Measurements from ENCODE around the gene UQCC5. TPM values are rescaled to one million over a fixed set of nuclear protein-coding genes. Genes with fewer than 3 reads are reported as not detected.
"Not testable (repeated sequence)": the region's sequence is repeated elsewhere in the genome, so short reads cannot be mapped to it uniquely, and the experiment has no call there.

UQCC5 gene
- polyA plus RNA-seq, 1 donor from 2014 or later, result 20.5 TPM

DNA sequence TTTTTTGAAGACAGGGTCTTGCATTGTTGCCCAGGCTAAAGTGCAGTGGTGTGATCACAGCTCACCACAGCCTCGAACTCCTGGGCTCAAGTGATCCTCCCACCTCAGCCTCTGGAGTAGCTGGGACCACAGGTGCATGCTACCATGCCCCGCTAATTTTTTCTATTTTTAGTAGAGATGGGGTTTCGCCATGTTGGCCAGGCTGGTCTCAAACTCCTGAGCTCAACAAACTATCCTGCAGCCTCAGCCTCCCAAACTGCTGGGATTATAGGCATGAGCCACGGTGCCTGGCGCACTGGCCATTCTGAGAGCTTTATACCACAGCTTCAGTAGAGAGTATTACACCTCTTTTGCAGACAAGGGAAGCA lies 9.8 kb upstream of the UQCC5 start:
- H3F3A ChIP-seq (ENCODE audit: insufficient read depth, low read length, poor library complexity, severe bottlenecking); H3K9me2 ChIP-seq (ENCODE audit: insufficient read depth, low read length); H3K4me2 ChIP-seq (ENCODE audit: low read length); H3K4me3 ChIP-seq (ENCODE audit: low read length); H2AFZ ChIP-seq (ENCODE audit: low read depth, low read length); H3K9ac ChIP-seq (ENCODE audit: low read length); H3K27ac ChIP-seq (ENCODE audit: low read length); H3K27me3 ChIP-seq (ENCODE audit: insufficient read depth, low read depth, low read length); H4K20me1 ChIP-seq (ENCODE audit: insufficient read depth); H3K9me3 ChIP-seq (ENCODE audit: low read length); H3K36me3 ChIP-seq (ENCODE audit: insufficient read depth, low read length); H3K79me2 ChIP-seq (replicated peaks; ENCODE audit: insufficient read depth, low read length): not testable (repeated sequence)

DNA sequence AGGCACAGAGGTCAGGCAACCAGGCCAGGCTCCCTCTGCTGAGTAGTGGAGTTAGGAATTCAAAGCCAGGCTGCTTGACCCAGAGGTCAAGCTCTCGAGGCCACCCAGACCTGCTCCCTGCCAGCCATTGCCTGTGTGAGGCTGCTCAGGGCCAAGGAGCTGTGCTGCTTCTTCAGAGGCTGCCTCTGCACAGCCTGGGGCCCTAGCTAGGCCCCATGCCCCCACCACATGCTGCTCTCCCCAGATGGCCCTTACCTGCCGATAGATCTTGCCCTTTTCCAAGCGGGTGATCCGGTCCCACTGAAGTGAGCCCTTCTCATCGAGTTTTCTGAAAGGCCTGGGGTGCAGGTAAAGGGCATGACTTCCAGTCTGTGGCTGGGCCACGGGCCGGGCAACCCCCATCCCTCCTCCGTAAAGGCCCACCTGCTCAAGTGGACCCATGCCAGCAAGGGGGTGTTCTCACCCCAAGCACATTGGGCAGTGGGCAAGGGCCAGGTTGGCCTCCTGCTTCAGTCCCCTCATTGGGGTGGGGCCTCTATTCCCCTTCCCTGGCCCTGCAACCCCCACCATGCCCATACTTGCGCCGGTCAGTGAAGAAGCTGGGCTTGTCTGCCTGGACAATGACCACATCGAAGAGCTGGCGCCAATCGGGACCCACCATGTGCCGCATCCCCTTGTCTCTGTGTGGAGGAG lies 9.2 kb upstream of the UQCC5 start:
- no peaks in the 10 kb centered on the region for H3K36me3 ChIP-seq (ENCODE audit: insufficient read depth, low read length)
- H4K20me1 ChIP-seq (ENCODE audit: insufficient read depth), result no peaks in the 10 kb centered on the region
- no peaks in the 10 kb centered on the region for H3K9me2 ChIP-seq (ENCODE audit: insufficient read depth, low read length)

DNA sequence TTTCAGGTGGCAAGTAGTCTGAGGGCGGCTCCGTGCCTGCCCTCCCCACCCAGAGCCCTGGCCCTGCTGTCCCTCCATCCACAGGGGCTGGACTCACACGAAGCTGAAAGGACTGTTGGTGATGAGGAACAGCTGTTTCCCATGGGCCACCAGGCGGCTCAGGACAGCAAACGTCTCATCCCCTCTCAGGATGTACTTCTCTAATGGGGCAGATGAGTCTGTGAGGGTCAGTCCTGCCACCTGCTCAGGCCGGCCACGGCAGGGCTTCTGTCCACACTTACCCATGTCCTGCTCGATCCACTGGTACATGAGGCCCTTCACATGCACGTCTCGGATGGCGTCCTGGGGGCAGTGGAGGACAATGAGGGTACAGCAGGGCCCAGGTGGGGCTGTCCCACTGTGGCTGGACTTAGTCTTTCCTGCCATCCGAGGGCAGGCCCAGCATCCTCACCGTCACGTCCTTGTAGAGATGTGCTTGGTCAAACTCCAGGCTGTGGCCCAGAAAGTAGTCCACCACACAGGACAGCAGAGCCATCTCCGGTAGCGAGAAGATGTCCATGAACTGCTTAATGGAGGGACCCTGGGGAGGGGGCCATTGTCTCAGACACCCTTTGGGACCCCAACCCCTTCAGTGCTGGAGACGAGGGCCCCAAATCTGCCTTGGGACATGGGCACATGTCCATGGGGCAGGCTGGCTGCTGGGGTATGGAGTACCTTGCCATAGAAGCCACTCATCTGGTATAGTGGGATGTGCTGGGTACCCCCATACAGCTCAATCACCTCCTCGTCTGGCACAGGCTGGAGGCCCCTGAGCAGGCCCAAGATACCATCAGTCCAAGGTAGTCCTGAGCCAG lies 8.4 kb upstream of the UQCC5 start:
- Histone ChIP-seq H3K79me2 (replicated peaks; ENCODE audit: insufficient read depth, low read length) (peaks cover 8% of the 10 kb centered on the region), H3F3A (ENCODE audit: insufficient read depth, low read length, poor library complexity, severe bottlenecking) (no peaks in the 10 kb centered on the region), H3K9me3 (ENCODE audit: low read length) (no peaks in the 10 kb centered on the region), H3K36me3 (ENCODE audit: insufficient read depth, low read length) (no peaks in the 10 kb centered on the region), H3K9ac (ENCODE audit: low read length) (no peak overlapping the region), H3K4me2 (ENCODE audit: low read length) (no peak overlapping the region), H3K4me3 (ENCODE audit: low read length) (no peak overlapping the region), H3K9me2 (ENCODE audit: insufficient read depth, low read length) (no peaks in the 10 kb centered on the region), H2AFZ (ENCODE audit: low read depth, low read length) (no peak overlapping the region), H4K20me1 (ENCODE audit: insufficient read depth) (no peaks in the 10 kb centered on the region), H3K27me3 (ENCODE audit: insufficient read depth, low read depth, low read length) (peaks cover 3% of the 10 kb centered on the region), H3K27ac (ENCODE audit: low read length) (no peak overlapping the region)
- TF ChIP-seq, protein P1, sequence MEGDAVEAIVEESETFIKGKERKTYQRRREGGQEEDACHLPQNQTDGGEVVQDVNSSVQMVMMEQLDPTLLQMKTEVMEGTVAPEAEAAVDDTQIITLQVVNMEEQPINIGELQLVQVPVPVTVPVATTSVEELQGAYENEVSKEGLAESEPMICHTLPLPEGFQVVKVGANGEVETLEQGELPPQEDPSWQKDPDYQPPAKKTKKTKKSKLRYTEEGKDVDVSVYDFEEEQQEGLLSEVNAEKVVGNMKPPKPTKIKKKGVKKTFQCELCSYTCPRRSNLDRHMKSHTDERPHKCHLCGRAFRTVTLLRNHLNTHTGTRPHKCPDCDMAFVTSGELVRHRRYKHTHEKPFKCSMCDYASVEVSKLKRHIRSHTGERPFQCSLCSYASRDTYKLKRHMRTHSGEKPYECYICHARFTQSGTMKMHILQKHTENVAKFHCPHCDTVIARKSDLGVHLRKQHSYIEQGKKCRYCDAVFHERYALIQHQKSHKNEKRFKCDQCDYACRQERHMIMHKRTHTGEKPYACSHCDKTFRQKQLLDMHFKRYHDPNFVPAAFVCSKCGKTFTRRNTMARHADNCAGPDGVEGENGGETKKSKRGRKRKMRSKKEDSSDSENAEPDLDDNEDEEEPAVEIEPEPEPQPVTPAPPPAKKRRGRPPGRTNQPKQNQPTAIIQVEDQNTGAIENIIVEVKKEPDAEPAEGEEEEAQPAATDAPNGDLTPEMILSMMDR (IDR thresholded peaks at IDR 0.05; ENCODE audit: poor library complexity, severe bottlenecking), result no peak
- TF ChIP-seq EZH2 (IDR thresholded peaks at IDR 0.05; ENCODE audit: borderline replicate concordance, insufficient read depth, low read length, poor library complexity, severe bottlenecking), result no peak
- no peak for TF ChIP-seq RAD21 (conservative IDR thresholded peaks at IDR 0.05)
- no peak for TF ChIP-seq POLR2AphosphoS5 (IDR thresholded peaks at IDR 0.05)

More for the DNA sequence above, 9.2 kb upstream of the UQCC5 start:
- Histone ChIP-seq H2AFZ (ENCODE audit: low read depth, low read length) (no peak overlapping the region), H3K27ac (ENCODE audit: low read length) (no peak overlapping the region), H3K9ac (ENCODE audit: low read length) (no peak overlapping the region), H3F3A (ENCODE audit: insufficient read depth, low read length, poor library complexity, severe bottlenecking) (no peaks in the 10 kb centered on the region), H3K79me2 (replicated peaks; ENCODE audit: insufficient read depth, low read length) (peaks cover under 1% of the 10 kb centered on the region), H3K4me2 (ENCODE audit: low read length) (no peak overlapping the region), H3K27me3 (ENCODE audit: insufficient read depth, low read depth, low read length) (no peaks in the 10 kb centered on the region), H3K9me3 (ENCODE audit: low read length) (no peaks in the 10 kb centered on the region), H3K4me3 (ENCODE audit: low read length) (no peak overlapping the region)
- no peak for TF ChIP-seq TAF1 (IDR thresholded peaks at IDR 0.05; ENCODE audit: low read depth)
